HG03460 (cell line): ENCODE measurements around the gene NCAPD2.
"Not testable (repeated sequence)": the region's sequence is repeated elsewhere in the genome, so short reads cannot be mapped to it uniquely, and the experiment has no call there.

Experiments
- ATAC-seq: cut with Tn5 transposase; IDR thresholded peaks from one replicate; pipeline ENCODE4 v1.9.1; 2021; ENCODE audit not compliant: unreplicated experiment

The NCAPD2 gene

DNA sequence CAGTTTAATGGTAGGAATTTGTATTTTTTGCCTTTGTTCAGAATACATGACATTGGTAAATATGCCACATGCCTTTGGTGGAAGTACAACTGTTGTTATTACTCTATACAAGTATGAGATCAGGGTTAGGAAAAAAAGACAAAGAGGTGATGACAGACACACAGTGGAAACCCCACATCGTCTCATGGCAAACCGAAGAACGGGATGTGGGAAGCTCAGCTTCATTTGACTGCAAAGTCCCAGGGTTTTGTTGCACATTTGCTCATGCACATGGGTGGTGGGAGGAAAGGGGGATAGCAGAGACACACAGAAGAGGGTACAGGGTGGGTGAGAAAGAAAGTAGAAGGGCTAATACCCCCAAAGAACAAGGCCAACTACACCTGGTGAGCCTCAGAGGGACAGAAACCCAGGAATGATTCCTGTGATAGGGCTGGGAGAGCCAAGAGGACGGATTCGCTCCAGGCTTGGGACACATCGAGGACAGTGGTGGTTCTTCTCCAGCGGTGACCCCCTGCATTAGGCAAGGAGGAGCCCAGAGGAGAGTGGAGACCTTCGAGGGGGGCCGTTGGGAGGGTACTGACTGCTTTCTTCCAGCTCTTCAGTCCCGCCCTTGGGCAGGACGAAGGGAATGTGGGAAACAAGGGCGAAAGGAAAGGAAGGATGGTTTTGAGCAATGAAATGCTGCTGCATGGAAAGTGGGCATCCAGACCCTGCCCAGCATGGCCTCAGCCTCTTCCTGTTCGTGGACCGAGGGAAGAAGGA is 31.5 kb upstream of the NCAPD2 start:
- ATAC-seq, result no peak

DNA sequence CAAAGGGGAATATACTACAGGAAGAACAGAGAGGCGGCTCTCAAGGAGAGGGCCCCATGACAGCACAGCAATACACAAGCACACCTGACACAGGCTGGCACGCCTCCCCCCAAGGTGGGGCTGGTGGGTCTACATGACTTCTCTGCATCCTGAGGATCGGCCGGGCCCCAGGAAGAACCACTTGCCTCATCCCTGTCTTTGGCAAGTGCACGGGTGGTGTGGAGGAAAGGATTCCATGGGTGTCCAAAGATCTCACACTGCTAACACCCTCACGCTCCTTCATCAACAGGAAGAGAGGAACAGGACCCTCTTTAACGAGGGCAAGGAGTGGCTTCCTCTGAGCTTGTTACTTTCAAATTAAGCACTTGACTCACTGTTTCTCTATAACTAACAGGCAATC is 30.7 kb upstream of the NCAPD2 start:
- ATAC-seq, result no peak

DNA sequence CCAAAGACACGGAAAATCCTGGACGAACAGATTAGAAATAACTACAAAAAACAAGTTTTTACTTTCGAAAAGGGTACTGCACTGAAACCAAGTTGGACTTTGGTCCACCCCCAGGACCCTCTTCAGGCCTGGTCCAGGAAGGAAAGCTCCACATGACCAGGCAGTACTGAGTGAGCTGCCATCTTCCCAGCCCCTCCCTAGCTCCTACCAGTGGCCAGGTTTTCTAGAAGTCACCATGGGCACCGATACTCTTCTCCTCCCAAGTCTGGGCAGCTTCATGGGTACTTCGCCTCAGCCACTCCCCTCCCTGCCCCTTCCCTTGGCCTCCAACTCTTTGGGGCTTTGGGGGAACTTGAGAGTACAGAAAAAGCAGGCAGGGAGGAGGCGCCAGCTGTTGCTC is 30.0 kb upstream of the NCAPD2 start:
- ATAC-seq, result no peak

DNA sequence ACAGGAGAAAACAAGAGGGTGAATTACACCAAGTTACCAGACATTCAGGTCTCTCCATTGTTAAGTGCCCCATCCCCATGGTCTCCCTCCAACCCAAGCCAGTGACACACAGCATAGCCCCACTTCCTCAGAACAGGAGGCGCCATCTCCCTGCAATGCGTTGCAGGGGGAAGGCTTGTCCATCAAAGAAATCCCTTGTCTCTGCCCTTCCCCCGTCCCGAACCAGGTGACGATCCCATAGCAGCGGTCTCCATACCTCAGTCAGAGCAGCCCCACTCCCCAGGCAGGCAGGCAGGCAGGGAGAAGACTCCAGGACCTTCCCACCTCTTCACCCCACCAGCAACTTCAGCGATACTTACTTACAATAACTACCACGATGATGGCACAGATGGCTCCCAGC is 29.4 kb upstream of the NCAPD2 start:
- ATAC-seq, result no peak

DNA sequence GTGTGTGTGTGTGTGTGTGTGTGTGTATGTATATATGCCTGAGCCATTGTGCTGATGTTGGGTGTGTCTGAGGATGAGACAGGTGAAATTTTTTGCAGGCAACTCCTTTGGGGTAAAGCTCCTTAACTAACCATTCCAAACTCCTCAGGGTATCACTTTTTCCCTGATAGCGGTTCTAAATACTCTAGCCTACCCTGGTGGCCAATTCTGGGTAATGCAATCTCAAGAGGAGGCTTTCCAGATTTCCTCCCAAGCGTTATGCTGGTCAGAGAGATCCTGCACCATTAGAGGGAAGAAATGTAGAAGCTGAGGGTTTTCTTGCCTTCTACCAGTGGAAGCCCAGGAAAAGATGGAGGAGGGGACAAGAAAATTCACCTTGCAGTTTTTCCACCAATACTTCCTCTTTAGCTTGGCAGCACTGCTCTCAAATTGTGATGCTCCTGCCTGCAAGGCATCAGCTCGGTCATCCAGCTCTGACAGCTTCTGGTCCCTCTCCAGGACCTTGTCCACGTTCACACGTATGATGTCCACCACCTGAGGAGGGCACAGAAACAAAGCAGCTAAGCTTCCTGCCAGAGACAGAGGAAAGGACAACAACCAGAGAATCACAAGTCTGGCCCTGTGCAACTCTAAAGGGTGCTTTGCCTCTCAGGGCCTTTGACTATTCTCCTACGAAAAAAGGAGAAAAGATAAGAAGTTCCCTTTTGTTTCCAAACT is 28.3 kb upstream of the NCAPD2 start:
- no peak for ATAC-seq

DNA sequence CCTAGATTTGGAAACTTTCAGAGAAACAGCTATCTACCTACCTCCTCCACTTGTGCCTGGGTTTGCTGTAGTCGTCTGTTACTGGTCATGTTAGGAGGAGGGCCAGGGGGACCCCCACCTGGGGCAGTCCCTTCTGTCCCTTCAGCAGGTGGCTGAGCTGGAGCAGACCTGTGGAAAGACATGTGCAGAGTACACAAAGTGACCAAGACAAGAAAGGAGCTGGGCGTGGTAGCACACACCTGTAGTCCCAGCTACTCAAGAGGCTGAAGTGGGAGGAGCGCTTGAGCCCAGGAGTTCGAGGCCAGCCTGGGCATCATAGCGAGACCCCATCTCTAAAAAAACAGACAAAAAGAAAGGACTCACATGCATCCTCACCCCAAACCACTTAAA is 27.7 kb upstream of the NCAPD2 start:
- no peak for ATAC-seq

DNA sequence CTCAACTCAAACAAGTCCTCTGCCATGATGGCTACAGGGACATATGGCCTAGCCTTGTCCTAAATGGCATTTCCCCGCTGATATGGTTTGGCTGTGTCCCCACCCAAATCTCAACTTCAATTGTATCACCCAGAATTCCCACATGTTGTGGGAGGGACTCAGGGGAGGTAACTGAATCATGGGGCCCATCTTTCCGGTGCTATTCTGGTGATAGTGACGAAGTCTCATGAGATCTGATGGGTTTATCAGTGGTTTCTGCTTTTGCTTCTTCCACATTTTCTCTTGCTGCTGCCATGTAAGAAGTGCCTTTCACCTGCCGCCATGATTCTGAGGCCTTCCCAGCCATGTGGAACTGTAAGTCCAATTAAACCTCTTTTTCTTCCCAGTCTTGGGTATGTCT is 27.2 kb upstream of the NCAPD2 start:
- ATAC-seq, result not testable (repeated sequence)

DNA sequence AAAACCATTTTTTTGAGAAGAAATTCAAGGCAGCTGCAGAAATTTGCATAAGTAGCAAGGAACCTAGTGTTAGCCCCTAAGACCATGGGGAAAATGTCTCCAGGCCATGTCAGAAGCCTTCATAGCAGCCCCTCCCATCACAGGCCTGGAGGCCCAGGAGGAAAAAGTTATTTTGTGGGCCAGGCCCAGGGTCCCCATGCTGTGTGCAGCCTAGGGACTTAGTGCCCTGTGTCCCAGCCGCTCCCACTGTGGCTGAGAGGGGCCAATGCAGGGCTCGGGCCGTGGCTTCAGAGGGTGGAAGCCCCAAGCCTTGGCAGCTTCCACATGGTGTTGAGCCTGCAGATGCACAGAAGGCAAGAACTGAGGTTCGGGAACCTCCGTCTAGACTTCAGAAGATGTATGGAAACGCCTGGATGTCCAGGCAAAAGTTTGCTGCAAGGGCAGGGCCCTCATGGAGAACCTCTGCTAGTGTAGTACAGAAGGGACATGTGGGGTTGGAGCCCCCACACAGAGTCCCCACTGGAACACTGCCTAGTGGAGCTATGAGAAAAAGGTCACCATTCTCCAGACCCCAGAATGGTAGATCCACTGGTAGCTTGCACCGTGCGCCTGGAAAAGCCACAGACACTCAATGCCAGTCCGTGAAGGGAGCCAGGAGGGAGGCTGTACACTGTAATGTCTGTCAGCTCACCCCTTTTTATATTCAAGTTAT is 26.2 kb upstream of the NCAPD2 start:
- not testable (repeated sequence) for ATAC-seq

DNA sequence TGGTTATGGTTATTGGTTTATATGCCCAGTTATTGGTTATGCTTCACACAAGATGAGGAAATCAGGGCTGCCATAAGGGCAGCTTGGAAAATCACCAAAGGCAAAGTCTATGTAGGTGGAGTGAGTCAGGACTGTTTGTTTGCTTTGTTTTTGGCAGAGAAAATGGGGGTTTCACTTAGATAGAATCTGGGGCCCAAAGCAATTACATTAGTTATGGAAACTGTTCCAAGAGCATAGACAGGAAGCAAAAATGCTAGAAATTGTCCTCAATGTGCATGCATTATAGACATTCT is 25.7 kb upstream of the NCAPD2 start:
- ATAC-seq, result no peak

DNA sequence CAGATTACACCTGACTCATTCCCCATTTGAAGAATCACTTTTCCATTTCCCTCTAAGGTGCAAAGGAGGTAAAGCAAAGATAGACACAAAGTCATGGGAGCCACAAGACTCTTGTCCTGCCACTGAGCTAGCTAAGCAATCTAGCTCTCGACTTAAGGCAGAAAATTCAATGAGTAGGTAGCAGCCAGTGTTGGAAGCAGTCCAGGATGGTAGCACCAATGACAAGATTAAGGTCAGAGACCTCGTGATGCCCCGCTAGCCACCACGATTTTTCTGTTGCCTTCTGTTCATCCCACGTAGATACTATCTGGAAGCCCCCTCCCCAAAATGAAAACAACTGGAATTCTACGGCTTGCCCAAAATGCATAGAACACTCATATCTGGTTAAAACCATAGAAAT is 24.8 kb upstream of the NCAPD2 start:
- no peak for ATAC-seq

DNA sequence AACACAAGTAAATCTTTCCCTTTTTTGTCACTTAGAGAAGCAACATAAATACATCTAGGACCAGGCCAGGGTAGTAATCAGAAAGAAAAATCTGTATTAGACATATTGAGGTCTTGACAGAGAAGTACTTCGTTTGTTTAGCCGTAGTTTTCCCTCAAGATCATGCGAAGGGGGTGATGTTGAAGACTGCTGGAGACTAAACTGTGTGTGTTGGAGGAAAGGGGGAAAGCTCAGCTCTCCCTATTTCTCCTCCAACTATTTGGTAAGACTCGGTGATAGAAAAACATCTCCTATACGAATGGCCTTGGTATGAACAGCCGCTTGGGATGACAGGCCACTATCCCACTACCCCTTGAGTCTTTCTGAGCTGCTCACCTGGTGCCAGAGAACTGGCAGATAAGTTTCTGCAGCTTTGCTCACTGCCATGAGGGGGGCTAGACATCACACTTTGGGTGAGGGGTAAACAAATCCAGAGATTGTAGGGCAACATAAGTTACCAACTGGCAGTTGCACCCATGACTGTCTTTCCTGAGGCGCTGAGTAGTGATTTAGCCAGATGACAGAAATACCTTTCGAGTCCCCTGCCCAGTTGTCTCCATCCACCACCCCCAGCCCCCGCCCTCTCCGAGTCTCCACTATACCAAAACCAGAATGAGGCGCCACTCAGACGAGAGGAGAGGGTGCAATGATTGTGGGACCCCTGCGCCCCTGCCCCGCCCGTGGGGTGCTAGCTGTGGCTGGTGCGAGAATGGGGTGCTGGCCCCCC is 24.1 kb upstream of the NCAPD2 start:
- no peak for ATAC-seq

DNA sequence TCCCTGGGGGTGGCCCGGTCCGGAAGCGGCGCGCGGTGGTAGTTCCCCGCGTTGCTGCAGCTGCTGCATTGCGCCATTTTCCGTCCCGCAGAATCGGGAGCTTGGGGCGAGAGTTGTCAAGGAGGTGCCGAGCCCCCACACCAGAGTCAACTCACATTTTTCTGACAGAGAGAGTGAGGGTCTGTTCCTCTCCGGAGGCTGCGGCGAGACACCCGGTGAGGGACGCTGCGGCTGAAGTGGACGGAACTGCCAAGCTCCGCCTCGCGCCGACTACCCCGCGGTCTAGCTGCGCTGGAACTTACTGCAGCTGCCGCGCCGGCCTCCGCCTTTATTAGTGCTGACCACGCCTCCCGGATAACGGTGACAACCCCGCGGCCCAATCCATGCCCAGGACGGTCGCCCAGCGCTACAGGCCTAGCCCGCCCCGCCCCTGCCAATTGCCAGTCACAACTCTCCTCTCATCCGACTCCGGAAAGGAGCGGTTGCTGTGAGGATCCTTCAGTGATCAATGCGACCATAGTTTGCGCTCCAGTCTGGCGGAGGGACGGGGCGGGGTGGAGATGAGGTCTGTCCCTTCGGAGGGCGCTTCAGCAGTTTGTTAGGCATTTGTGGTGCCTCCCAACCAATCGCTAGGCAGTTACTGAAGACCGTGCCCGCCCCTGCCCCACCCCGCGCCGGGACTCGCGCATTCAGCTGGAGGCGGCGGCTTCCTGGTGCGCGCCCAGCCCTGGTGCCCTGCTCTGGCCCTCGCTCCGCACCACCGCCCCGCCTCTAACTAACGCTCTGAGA is 23.3 kb upstream of the NCAPD2 start, which contains the start of gene VAMP1:
TSS of gene VAMP1 (minus strand) at position 303 of the 789 bp plus-strand sequence. CDS start at position 157, 146 bp downstream.
- ATAC-seq, result peak; percentile 87

DNA sequence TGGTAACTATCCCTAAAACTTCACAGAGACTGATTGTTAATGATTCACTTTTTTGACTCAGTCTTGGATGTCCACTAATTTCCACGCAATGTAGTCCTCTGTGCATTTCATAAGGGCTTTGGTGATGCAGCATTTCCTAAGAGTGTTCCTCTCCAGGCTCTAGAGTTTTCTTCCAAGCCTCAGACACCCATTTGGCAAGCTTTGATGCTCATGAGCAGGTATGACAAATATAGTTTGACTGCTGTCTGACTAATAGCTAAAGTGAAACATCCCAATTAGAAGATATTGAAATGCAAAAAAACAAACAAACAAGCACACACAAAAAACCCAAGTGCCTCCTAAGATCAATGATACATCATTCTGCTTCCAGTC is 21.9 kb upstream of the NCAPD2 start:
- ATAC-seq, result no peak

DNA sequence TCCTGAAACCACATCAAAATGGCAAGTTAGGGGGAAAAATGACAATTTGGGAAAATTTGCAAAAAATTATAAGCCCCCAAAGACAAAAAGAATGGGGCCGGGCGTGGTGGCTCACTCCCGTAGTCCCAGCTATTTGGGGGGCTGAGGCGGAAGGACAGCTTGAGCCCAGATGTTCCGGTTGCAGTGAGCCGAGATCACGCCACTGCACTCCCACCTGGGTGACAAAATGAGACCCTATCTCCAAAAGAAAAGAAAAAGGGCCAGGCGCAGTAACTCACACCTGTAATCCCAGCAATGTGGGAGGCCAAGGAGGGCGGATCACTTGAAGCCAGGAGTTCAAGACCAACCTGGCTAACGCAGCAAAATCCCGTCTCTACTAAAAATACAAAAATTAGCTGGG is 21.4 kb upstream of the NCAPD2 start:
- no peak for ATAC-seq

DNA sequence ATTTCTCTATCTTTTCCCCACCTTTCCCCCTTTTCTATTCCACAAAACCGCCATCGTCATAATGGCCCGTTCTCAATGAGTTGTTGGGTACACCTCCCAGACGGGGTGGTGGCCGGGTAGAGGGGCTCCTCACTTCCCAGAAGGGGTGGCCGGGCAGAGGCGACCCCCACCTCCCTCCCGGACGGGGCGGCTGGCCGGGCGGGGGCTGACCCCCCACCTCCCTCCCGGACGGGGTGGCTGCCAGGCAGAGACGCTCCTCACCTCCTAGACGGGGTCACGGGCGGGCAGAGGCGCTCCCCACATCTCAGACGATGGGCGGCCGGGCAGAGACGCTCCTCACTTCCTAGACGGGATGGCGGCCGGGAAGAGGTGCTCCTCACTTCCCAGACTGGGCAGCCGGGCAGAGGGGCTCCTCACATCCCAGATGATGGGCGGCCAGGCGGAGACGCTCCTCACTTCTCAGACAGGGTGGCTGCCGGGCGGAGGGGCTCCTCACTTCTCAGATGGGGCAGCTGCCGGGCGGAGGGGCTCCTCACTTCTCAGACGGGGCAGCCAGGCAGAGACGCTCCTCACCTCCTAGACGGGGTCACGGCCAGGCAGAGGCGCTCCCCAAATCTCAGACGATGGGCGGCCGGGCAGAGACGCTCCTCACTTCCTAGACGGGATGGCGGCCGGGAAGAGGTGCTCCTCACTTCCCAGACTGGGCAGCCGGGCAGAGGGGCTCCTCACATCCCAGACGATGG is 18.5 kb upstream of the NCAPD2 start:
- not testable (repeated sequence) for ATAC-seq

DNA sequence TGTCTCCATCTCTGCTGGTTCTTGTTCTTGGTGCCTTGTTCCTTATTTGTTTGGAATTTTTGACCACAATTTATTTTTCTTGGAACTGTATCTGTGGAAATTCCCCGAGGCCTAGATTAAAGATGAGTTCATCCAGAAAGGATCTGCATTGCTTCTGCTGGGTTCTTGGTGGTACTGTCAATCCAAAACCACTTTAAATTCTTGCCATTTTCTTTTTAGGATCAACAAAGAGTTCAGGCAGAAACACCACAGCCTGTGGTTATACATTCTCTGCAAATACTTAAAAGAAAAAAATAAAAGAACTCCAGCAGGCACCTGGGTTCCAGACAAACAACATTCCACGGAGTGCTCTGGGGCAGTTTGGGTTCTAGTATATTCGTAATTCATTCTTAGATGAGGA is 17.4 kb upstream of the NCAPD2 start:
- no peak for ATAC-seq

DNA sequence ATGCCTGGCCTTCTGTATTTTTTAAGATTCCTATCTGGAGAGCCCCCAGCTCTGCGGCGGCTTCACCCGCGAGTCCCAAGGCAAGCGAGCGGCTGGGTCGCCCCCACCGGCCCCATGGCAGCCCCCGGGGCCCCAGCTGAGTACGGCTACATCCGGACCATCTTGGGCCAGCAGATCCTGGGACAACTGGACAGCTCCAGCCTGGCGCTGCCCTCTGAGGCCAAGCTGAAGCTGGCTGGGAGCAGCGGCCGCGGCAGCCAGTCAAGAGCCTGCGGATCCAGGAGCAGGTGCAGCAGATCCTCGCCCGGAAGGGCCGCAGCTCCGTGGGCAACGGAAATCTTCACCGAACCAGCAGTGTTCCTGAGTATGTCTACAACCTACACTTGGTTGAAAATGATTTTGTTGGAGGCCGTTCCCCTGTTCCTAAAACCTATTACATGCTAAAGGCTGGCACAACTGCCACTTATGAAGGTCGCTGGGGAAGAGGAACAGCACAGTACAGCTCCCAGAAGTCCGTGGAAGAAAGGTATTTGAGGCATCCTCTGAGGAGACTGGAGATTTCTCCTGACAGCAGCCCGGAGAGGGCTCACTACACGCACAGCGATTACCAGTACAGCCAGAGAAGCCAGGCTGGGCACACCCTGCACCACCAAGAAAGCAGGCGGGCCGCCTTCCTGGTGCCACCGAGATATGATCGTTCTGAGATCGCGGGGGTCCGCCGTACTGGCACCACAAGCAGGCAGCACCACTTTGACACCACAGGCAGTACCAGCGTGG is 16.1 kb upstream of the NCAPD2 start:
- ATAC-seq, result not testable (repeated sequence)

DNA sequence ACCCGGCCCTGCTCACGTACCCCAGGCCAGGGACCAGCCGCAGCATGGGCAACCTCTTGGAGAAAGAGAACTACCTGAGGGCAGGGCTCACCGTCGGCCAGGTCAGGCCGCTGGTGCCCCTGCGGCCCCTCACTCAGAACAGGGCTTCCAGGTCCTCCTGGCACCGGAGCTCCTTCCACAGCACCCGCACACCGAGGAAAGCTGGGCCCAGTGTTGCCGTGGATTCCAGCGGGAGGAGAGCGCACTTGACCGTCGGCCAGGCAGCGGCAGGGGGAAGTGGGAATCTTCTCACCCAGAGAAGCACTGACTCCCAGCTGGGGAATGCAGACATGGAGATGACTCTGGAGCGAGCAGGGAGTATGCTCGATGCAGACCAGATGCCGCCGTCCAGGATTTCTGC is 15.5 kb upstream of the NCAPD2 start:
- ATAC-seq, result no peak

DNA sequence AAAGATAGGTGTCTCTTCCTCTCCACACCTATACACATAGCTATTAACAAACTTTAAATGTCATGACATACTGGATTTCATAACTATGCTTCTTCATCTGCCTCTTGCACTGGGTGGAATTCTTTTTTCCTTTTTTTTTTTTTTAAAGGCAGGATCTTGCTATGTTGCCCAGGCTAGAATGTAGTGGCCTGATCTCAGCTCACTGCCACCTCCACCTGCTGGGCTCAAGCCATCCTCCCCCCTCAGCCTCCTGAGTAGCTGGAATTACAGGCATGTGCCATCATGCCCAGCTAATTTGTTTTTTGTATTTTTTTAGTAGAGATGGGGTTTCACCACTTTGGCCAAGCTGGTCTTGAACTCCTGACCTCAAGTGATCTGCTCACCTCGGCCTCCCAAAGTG is 5.7 kb upstream of the NCAPD2 start:
- ATAC-seq, result no peak
